ENCODE measurements around the gene TMIE.

GRCh38 chr3:46662771-46663551, 38.2 kb upstream of the TMIE start:
- TF ChIP-seq POLR2A (IDR thresholded peaks at IDR 0.05; ENCODE audit: low read length): no peak
- no peak for TF ChIP-seq EHMT2 (IDR thresholded peaks at IDR 0.05; ENCODE audit: low read depth)
- no peak for TF ChIP-seq RAD21 (conservative IDR thresholded peaks at IDR 0.05 in 1 of 2, IDR thresholded peaks at IDR 0.05 in 1 of 2)
- TF ChIP-seq EP300 (IDR thresholded peaks at IDR 0.05): no peak
- no peak for TF ChIP-seq CBX2 (IDR thresholded peaks at IDR 0.05; ENCODE audit: borderline replicate concordance, low read depth)
- TF ChIP-seq CTCF (IDR thresholded peaks at IDR 0.05): no peak
- no peak for TF ChIP-seq NR3C1 (IDR thresholded peaks at IDR 0.05)
- TF ChIP-seq REST (IDR thresholded peaks at IDR 0.05): no peak
- TF ChIP-seq HMGXB4 (CRISPR knock-in tag; IDR thresholded peaks at IDR 0.05; ENCODE audit: borderline replicate concordance): no peak
- TF ChIP-seq JUNB (IDR thresholded peaks at IDR 0.05): no peak
